ENCODE data around the gene TMX1.

DNA sequence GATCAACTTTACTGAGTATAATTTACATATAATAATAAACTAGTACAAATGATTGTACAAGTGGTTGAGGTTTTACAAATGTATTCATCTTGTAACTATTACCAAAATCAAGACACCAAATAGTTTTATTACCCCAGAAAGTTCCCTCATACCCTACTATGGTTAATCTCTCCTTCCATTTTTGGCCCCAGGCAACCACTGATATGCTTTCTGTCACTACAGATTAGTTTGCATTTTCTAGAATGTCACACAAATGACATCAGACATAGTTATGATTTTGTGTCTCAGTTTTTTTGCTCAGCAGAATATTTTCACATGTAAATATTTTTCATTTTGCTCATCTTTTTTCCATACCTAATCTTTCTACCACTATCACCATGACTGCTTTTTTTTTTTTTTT is 49.1 kb downstream of the TMX1 start:
- TF ChIP-seq, protein P1, sequence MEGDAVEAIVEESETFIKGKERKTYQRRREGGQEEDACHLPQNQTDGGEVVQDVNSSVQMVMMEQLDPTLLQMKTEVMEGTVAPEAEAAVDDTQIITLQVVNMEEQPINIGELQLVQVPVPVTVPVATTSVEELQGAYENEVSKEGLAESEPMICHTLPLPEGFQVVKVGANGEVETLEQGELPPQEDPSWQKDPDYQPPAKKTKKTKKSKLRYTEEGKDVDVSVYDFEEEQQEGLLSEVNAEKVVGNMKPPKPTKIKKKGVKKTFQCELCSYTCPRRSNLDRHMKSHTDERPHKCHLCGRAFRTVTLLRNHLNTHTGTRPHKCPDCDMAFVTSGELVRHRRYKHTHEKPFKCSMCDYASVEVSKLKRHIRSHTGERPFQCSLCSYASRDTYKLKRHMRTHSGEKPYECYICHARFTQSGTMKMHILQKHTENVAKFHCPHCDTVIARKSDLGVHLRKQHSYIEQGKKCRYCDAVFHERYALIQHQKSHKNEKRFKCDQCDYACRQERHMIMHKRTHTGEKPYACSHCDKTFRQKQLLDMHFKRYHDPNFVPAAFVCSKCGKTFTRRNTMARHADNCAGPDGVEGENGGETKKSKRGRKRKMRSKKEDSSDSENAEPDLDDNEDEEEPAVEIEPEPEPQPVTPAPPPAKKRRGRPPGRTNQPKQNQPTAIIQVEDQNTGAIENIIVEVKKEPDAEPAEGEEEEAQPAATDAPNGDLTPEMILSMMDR (IDR thresholded peaks at IDR 0.05) = no peak
- no peak for TF ChIP-seq EP300 (IDR thresholded peaks at IDR 0.05)
- no peak for TF ChIP-seq POLR2A (IDR thresholded peaks at IDR 0.05)
